Endometrium (tissue), 2 donors: ENCODE data around the gene ATG16L2.
"Not testable (repeated sequence)": the region's sequence is repeated elsewhere in the genome, so short reads cannot be mapped to it uniquely, and the experiment has no call there.

Experiments
- FAIRE-seq: peaks from 2 replicates; lab custom pipeline; 2012; peaks lifted over from hg19 to GRCh38; lab: Jason Lieb, UNC
- donor health status: control.
- donor health status: control.

Gene ATG16L2

DNA sequence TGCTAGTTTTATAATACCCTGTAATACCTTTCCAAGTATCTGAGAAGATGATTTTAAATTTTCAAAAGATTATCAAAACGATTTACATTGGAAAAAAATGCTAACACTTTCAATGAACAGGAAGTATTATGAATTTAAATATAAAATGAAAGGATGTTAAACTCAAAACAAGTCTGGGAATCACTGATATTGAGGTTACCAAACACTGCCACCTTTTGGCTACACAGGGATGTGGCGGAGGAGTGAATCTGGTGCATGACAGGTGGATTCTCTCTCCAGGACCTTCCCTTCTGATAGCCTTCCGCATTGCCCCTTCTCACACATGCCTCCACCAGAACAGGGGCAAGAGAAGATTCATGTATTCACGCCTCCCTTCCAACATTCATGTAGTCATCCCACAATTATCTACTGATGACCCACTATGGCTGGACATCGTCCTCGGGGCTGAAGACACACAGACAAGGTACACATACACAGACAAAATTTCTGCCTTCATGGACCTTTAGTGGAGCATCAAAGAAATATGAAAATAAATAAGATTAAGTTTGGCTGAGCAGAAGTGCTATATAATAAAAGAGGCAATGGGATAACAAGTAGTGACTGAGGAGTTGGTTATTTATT, 34.7 kb downstream of the ATG16L2 start:
- no peak for FAIRE-seq

DNA sequence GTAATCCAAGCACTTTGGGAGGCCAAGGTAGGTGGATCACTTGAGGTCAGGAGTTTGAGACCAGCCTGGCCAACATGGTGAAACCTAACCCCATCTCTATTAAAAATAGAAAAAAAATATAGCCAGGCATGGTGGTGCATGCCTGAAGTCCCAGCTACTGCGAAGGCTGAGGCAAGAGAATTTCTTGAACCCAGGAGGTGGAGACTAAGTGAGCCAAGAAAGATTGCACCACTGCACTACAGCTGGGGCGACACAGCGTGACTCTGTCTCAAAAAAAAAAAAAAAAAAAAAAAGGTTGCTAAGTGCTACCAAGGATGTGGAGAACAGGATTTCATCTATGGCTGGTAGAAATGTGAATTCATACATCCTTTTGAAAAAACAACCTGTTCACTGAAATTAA, 36.6 kb downstream of the ATG16L2 start:
- FAIRE-seq: no peak

DNA sequence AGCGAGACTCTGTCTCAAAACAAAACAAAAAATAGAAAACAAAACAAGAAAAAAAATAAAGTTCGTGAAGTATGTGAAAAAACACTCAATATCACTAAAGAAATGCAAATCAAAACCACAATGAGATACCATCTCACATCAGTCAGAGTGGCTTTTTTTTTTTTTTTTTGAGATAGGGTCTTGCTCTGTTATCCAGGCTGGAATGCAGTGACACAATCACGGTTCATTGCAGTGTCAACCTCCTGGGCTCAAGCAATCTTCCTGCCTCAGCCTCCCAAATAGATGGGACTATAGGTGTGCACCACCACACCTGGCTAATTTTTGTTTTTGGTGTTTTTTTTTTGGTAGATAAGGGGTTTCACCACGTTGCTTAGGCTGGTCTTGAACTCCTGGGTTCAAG, 37.5 kb downstream of the ATG16L2 start:
- FAIRE-seq: no peak

DNA sequence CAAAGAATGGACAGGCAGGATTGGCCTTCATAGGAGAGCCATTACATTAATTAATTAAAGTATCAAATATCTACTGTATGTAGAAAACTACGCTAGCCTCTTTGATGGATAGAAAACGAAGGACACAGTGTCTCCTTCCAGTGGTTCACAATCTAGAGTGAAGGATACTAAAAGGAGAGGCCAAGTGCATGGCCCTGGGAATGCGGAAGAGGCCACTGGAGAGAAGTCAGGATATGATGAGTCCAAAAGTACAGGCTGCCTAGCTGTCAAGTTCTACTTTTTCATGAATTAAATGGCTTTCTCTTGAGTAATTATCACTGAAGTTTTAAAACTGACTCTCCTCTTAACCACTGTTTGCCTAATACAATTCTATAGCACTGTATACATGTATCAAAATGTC, 41.9 kb downstream of the ATG16L2 start:
- FAIRE-seq: no peak

DNA sequence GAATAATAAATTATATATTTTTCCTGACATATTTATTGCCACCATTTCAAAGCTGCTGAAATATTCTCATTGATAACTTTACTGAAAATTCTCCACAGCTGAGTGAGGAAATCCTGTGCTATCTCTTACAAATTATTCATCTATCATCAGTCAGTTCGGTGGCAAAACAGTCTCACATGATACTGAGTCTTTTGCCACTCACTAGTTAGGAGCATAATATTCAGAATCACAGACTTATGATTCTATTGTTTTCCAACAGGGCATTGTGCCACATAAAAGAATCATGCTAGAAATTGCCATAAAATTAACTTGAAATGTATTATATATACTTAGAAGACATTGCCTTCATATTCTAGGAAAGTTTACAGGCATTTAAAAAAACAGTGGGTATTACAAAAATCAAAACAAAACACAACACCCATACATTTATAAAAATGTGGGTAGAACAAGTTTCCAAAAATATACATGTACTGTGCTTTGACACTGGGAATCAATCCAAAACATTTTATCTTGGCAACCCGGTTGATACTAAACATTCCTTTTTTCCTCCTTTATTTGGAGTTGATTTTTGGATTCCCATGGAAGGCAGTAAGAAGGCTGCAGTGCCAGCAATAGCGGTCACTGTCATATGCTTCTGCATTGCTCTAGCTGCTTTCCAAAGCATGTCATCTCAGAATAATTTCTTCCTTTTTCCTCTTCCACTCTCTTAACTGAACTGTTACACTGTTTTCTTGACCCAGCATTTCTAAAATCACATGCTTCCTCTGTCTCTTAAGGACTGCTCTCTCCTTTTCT, 42.5 kb downstream of the ATG16L2 start:
- no peak for FAIRE-seq

DNA sequence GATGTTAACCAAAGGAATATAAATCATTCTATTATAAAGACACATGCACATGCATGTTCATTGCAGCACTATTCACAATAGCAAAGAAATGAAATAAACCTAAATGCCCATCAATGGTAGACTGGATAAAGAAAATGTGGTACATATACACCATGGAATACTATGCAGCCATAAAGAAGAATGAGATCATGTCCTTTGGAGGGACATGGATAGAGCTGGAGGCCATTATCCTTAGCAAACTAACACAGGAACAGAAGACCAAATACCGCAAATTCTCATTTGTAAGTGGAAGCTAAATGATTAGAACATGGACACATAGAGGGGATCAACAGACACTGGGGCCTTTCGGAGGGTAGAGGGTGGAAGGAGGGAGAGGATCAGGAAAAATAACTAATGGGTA, 44.1 kb downstream of the ATG16L2 start:
- FAIRE-seq: not testable (repeated sequence)

DNA sequence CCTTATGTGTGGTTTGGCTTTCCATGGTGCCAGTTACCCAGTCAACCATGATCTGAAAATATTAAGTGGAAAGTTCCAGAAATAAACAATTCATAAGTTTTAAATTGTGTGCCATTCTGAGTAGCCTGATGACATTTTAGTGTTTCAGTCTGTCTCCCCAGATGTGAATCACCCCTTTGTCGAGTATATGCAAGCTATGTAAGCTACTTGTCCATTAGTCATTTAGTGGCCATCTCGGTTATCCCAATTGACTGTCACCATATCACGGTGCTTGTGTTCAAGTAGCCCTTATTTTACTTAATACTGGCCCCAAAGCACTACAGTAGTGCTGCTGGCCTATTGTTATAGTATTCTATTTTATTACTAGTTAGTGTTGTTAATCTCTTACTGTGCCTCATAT, 44.9 kb downstream of the ATG16L2 start:
- no peak for FAIRE-seq

DNA sequence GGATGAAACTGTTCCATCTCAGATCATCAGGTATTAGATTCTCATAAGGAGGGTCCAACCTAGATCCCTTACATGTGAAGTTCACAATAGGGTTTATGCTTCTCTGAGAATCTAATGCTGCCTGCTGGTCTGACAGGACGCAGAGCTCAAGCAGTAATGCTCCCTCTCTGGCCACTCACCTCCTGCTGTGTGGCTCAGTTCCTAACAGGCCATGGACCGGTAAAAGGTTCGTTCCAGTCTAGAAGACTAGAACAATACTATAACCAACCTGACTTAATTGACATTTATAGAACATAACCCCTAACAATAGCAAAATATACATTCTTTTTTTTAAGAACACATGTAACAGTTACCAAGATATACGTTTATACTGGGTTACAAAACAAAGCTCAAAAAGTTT, 45.8 kb downstream of the ATG16L2 start:
- peak; percentile 43 for FAIRE-seq

DNA sequence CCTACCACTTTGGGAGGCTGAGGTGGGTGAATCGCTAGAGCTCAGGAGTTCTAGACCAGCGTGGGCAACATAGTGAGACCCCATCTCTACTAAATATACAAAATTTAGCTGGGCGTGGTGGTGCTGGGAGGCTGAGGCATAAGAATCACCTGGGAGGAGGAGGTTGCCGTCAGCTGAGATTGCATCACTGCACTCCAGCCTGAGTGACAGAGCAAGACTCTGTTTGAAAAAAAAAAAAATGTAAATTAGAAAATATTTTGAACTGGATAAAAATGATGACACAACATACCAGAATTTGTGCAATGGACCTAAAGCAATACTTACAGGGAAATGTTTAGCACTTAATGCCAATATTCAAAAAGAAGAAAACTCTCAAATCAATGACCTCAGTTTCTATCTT, 46.4 kb downstream of the ATG16L2 start:
- FAIRE-seq: no peak

DNA sequence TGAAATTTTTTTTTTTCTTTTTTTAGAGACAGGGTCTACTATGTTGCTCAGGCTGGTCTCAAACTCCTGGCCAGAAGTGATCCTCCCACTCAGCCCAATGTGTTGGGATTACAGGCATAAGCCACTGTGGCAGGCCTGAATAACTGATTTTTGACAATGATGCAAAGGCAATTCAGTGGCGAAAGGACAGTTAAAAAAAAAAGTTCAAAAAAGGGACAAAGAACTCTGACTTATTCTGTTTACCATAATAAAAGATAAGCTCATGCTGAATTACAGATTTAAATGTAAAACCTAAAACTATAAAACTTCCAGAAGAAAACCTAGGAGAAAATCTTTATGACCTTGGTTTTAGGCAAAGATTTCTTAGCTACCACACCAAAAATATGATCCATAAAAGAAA, 48.9 kb downstream of the ATG16L2 start:
- FAIRE-seq: no peak

DNA sequence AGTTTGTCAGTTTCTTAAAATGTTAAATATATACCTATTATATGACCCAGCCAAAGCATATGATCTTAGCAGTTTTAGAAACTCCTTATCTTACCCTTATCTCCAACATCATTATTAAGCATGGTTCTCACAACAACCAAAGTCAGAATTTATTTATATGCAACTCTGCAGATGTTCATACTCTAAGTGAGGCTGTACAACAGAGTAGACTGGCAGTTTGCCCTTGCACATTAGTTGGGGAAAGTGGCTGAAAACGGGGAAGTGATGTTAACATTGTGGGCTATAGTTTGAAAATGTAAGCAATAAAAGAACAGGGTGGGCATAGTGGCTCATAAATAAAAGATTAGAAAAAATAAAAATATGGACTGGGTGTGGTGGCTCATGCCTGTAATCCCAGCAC, 49.7 kb downstream of the ATG16L2 start:
- FAIRE-seq: no peak

DNA sequence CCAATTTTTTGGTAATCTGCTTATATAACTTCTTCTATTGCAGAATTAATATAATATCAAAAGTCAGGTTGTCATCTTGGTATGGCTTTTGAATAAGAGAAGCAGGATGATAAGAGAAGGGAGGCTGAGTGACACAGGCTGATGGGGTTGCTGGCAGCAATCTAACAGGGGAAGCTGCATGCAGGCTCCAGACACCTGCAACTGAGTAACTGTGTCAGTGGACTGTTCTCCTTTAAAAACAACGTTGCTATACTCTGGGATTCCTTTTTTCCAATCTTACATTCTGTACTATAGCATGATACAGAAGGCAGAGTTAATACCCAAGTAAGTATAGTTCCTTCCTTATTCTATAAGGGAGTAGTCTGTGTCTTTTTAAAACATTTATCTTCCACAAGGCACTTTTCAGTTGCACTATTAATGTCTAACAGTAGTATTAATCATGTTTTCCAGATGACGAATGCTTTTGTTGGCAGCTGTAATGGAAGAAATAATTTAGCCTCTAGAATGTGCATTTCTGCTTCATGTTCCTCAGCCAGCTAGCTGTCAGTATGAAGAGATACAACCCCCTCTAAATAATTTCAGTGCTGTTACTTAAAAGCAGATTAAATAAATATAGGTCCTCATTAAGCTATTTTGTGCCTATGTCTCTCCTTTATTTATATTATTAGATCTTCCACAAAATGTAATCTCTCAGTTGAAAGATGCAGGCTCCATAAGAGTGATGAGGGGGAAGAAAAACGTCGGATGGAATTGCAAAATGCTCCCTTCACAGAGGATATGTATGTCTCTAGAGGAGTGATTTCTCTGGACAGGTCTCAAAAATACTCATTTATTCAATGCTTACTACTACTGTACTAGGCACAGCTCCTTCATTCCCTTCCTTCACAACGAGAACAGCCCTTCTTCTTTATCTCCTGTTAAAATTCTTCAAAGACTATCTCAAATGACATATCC, 50.8 kb downstream of the ATG16L2 start:
- FAIRE-seq: no peak

DNA sequence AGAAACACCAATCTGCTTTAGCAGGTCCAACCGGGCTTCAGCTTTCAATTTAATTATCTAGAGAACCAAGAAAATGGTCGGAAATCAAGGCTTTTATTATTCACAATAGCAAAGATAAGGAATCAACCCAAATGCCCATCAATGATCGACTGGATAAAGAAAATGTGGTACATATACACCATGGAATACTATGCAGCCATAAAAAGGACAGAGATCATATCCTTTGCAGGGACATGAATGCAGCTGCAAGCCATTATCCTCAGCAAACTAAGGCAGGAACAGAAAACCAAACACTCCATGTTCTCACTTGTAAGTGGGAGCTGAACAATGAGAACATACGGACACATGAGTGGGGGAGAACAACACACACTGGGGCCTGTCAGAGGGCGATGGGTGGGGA, 53.8 kb downstream of the ATG16L2 start:
- FAIRE-seq: no peak

DNA sequence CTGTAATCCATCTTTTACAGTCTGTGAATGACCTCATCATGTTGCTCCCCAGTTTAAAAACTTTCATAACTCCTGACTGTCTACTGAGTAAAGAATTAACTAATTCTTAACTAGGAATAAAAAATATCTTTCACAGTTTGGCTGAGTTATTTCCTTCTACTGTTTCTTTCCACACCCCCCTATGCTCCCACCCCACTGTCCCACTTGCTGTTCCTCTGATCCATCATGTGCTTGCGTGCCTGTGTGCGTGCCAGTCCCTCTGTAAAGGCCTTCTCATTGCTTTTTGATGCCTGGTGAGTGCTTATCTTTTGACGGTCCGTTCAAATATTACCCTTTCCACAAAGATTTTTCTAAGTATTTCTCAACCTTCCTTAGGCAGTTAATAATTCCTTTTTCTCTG, 55.6 kb downstream of the ATG16L2 start:
- FAIRE-seq: no peak

DNA sequence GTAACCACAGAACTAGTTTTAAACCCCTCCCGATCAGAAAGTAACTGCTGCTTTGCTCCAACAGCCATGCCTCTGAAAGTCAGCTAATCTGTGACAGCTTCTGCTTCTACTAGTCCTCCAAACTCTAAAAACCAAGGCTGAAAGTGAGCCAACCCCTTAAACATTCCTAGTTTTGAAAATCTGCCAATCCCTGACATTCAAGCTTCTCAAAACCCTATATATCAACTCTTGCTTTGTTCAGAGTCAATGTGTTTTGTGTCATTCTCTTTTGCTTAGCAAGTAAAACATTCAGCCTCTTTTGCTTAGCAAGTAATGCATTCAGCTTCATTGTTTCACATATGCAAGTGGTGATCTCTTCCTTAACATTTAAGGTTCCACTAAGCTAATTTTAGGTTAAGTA, 56.9 kb downstream of the ATG16L2 start:
- no peak for FAIRE-seq

DNA sequence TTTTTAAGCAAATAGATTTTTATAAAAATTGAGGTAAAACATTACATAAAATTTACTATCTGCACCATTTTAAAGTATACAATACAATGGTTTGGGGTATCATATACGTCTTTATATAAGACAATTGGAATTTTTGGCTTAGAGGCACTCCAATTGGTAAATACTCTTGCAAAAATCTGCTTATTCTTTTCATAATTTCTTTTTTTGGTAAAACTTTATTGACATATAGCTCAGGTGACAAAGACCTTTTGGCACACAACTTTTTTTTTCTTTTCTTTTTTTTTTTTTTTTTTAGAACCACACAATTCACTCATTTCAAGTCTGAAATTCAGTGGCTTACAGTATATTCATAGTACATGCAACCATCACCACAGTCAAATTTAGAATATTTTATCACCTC, 57.8 kb downstream of the ATG16L2 start:
- FAIRE-seq: no peak

DNA sequence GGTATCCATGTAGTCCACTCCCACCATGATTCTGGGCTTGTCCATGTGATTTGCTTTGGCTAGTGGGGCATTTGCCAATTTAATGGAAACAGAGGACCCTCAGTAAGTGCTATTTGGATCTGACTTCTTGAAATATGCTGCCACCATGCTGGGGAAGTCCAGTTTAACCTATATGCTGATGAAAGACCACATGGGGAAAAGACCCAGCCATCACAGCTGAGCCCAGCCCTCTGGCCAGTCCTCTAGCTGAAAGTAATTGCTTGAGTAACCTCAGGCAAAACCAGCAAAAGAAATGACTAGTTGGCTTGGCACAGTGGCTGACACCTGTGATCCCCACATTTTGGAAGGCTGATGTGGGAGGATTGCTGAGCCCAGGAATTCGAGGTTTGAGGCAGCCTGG, 61.5 kb downstream of the ATG16L2 start:
- FAIRE-seq: no peak

DNA sequence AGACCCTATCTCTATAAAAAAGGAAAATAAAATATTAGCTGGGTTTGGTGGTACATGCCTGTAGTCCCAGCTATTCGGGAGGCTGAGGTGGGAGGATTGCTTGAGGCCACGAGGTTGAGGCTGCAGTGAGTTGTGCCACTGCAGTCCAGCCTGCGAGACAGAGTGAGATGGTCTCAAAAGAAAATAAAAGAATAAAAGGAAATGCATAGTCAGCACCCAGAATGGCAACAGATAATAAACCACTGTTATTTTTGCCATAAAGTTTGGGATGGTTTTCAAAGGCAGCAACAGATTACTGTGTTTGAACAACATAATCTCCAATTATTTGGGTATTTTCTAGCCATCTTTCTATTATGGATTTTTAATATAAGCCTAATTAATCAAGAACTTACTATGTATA, 61.9 kb downstream of the ATG16L2 start:
- FAIRE-seq: no peak
